ENCODE results near the gene SLC22A31.

GRCh38 chr16:89160977-89161701, 39.2 kb downstream of the SLC22A31 start:
- TF ChIP-seq CTCF (IDR thresholded peaks at IDR 0.05) (no peak), EZH2 (IDR thresholded peaks at IDR 0.05) (no peak)
